ENCODE data around the gene PIK3CB.

The PIK3CB gene

DNA sequence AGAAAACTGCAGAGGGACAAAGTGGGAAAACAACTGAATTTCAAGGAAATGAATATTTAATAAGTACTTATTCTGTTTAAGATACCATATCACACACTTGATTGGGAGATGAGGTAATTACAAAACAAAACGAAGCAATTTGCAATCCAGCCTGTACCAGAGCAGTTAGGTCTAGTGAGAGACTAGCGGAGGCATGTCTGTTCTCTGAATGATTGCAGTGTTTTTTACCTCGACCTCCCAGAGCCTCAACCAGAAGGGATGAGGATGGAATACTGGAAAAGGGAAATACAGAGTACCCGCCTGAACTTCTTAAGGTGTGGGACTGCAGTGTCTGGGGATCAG lies 59.5 kb downstream of the PIK3CB start:
- no peak for DNase-seq (ENCODE audit: low spot score)
- TF ChIP-seq, protein P1, sequence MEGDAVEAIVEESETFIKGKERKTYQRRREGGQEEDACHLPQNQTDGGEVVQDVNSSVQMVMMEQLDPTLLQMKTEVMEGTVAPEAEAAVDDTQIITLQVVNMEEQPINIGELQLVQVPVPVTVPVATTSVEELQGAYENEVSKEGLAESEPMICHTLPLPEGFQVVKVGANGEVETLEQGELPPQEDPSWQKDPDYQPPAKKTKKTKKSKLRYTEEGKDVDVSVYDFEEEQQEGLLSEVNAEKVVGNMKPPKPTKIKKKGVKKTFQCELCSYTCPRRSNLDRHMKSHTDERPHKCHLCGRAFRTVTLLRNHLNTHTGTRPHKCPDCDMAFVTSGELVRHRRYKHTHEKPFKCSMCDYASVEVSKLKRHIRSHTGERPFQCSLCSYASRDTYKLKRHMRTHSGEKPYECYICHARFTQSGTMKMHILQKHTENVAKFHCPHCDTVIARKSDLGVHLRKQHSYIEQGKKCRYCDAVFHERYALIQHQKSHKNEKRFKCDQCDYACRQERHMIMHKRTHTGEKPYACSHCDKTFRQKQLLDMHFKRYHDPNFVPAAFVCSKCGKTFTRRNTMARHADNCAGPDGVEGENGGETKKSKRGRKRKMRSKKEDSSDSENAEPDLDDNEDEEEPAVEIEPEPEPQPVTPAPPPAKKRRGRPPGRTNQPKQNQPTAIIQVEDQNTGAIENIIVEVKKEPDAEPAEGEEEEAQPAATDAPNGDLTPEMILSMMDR (IDR thresholded peaks at IDR 0.05; ENCODE audit: borderline replicate concordance, control extremely low read depth, extremely low read depth, insufficient read depth, missing control alignments) = no peak
- in situ Hi-C loops (cut with MboI; ENCODE audit: low sequenced_read_pairs, unreplicated experiment) = no loop called here

DNA sequence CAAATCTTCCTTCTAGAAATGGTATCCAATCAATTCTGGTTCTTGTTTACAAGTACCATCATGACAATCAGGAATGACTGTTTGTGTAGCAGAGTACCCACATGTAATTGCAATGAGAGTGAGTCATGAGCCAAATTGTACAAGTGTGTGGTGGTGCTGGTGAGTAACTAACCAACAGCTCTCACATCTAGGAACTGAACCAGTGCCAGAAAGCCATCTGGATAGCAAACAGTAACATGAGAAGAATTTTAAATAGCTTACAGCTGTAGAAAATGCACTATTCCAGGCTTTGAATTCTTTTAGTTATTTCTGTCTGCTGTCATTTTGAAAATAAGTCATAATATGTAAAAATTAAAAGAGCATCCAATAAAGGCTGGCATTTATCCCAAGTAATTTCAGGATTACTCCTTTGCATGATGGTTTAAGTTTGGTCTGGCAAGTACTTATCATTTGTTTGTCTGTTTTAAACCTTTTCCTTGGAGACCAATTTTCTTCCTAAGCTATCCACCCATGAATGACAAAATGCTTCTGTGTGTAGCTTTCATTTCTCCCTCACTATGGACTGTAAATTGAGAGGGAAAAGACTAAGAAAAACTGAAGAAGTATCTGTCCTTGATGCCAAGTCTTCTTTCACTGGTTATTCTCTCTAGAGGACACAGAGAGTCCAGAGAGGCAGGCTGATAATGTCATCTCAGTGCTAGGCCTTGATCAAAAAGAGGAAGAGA lies 60.0 kb downstream of the PIK3CB start:
- DNase-seq (ENCODE audit: low spot score) = no peak
- TF ChIP-seq, protein P1 (IDR thresholded peaks at IDR 0.05; ENCODE audit: borderline replicate concordance, control extremely low read depth, extremely low read depth, insufficient read depth, missing control alignments) = no peak
- in situ Hi-C loops (cut with MboI; ENCODE audit: low sequenced_read_pairs, unreplicated experiment) = no loop called here

DNA sequence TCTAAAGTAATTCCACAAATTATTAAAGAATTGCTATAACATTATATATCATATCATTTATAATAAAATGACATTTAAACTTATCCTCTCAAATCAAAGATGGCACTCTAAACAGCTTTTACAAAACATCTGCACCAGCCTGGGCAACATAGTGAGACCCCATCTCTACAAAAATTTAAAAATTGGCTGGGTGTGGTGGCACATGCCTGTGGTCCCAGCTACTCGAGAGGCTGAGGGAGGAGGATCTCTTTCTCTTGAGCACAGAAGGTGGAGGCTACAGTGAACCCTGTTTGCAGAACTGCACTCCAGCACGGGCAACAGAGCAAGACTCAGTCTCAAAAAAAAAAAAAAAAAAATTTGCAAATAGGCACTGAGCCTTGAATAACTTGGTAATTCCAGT lies 63.1 kb downstream of the PIK3CB start:
- in situ Hi-C loops (cut with MboI; ENCODE audit: low sequenced_read_pairs, unreplicated experiment) = no loop called here
- TF ChIP-seq, protein P1 (IDR thresholded peaks at IDR 0.05; ENCODE audit: borderline replicate concordance, control extremely low read depth, extremely low read depth, insufficient read depth, missing control alignments) = no peak
- DNase-seq (ENCODE audit: low spot score) = no peak

DNA sequence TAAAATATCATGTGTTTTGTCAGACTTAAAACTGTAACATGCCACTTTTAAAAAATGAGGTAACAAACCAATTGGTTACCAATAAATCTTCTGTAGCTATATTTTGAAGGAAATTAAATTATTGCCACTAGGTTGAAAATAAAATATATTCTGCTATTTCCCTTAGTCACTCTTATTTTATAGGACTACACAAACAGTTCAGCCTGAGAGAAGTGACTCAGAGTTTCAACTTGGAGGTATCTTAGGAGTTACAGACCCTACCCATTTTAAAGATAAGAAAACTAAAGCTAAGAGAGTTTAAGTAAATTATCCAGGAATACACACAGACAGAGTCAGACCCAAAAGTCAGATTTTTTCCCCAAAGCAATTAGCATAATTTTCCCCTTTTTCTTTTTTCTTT lies 65.1 kb downstream of the PIK3CB start:
- no peak for DNase-seq (ENCODE audit: low spot score)
- in situ Hi-C loops (cut with MboI; ENCODE audit: low sequenced_read_pairs, unreplicated experiment) = no loop called here
- TF ChIP-seq, protein P1 (IDR thresholded peaks at IDR 0.05; ENCODE audit: borderline replicate concordance, control extremely low read depth, extremely low read depth, insufficient read depth, missing control alignments) = no peak

DNA sequence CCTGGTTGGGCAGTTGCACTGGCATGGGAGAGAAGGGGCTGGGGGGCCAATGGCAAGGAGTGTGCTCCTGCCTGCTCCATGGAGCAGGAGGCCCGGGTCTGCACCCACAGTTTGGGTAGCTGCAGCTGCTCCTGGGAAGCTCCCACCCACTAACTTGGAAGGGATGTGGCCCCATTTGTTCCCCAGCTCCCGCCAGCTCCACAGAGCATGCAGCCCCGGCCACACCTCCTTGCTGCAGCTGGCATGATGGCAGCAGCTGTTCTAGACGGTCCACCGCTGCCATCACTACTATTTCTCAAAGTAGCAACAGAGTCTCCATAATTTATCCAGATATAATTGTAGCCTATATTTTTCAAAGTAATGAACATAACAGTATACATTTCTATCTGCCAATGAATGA lies 65.8 kb downstream of the PIK3CB start:
- in situ Hi-C loops (cut with MboI; ENCODE audit: low sequenced_read_pairs, unreplicated experiment) = no loop called here
- no peak for DNase-seq (ENCODE audit: low spot score)
- TF ChIP-seq, protein P1 (IDR thresholded peaks at IDR 0.05; ENCODE audit: borderline replicate concordance, control extremely low read depth, extremely low read depth, insufficient read depth, missing control alignments) = no peak

DNA sequence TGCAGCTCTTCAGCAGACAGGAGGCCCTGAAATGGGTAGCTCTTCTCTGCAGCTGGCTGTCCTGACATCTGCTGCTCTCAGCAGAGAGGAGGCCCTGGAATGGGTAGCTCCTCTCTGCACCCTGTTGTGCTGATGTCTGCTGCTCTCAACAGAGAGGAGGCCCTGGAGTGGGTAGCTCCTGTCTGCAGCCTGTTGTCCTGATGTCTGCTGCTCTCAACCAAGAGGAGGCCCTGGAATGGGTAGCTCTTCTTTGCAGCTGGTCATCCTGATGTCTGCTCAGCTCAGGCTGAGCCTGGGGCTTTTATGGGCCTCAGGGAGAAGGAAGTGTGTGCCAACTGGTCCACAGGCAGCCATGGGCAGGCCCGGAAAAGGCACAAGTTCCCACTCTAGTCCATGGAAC lies 66.6 kb downstream of the PIK3CB start:
- TF ChIP-seq, protein P1 (IDR thresholded peaks at IDR 0.05; ENCODE audit: borderline replicate concordance, control extremely low read depth, extremely low read depth, insufficient read depth, missing control alignments) = no peak
- in situ Hi-C loops (cut with MboI; ENCODE audit: low sequenced_read_pairs, unreplicated experiment) = no loop called here
- no peak for DNase-seq (ENCODE audit: low spot score)

Measured in GM13976 (cell line).